Measurements from ENCODE around the gene CYP24A1. TPM values are rescaled to one million over a fixed set of nuclear protein-coding genes. Genes with fewer than 3 reads are reported as not detected.
A peak's percentile ranks its signal among the peaks of the same experiment; 100 is the strongest.

The CYP24A1 gene
- total and polyA plus RNA-seq, 2 of the 8 experiments (the other 6 are each of a cell fraction or from before 2014, with no cell fraction given) = not detected

GRCh38 chr20:54151511-54152226 is 22.1 kb downstream of the CYP24A1 start:
- Histone ChIP-seq H2BK120ac (replicated peaks; ENCODE audit: low read depth, low read length) (no peak overlapping the region), H2AFZ (ENCODE audit: low read length) (no peak overlapping the region), H3K27me3 (replicated peaks in 1 of 4; ENCODE audit: control insufficient read depth in 3 of 4, extremely low read depth in 1 of 4, insufficient read depth in 3 of 4, low read length in 3 of 4) (no peaks in the 10 kb centered on the region), H2BK15ac (ENCODE audit: low read length) (no peak overlapping the region), H3K23me2 (ENCODE audit: low read depth, low read length) (no peaks in the 10 kb centered on the region), H4K91ac (replicated peaks; ENCODE audit: insufficient read length, low read length) (no peak overlapping the region), H3K79me2 (ENCODE audit: control insufficient read depth in 1 of 2, insufficient read depth in 2 of 2, low read length in 2 of 2) (no peaks in the 10 kb centered on the region), H3K14ac (ENCODE audit: insufficient read length) (no peak overlapping the region), H3K4me1 (replicated peaks in 1 of 4; ENCODE audit: control insufficient read depth in 3 of 4, insufficient read depth in 4 of 4, low read length in 3 of 4) (0 out of 7 replicates have a peak, but pooled peaks cover 0 to under 1% (median 0%) of the 10 kb centered on the region in 4 experiments), H3K79me1 (ENCODE audit: low read depth, low read length) (no peaks in the 10 kb centered on the region), H3K27ac (ENCODE audit: low read depth, low read length) (no peak overlapping the region), H4K5ac (ENCODE audit: insufficient read length, low read depth, low read length) (no peak overlapping the region), H4K8ac (ENCODE audit: extremely low read depth, insufficient read depth, low read length) (no peak overlapping the region), H3K18ac (ENCODE audit: extremely low read depth, low read length) (no peak overlapping the region), H2BK5ac (ENCODE audit: low read depth, low read length) (no peak overlapping the region), H3K56ac (replicated peaks; ENCODE audit: insufficient read length, low read depth, low read length) (no peak overlapping the region), H2BK12ac (ENCODE audit: low read depth, low read length) (no peak overlapping the region), H2AK5ac (ENCODE audit: low read depth, low read length) (0 out of 2 replicates have a peak overlapping the region, but pooled peaks have one; percentile 61), H4K20me1 (replicated peaks in 1 of 2; ENCODE audit: control insufficient read depth in 1 of 2, insufficient read depth in 2 of 2, low read length in 2 of 2) (no peaks in the 10 kb centered on the region), H3K9ac (replicated peaks in 1 of 4; ENCODE audit: extremely low read depth in 1 of 4, low read depth in 3 of 4, low read length in 3 of 4) (no peak overlapping the region), H3K36me3 (ENCODE audit: control insufficient read depth in 2 of 4, insufficient read depth in 4 of 4, low read length in 3 of 4) (no peaks in the 10 kb centered on the region), H3K23ac (ENCODE audit: insufficient read length) (no peak overlapping the region), H3K4me3 (ENCODE audit: extremely low read depth in 1 of 4, insufficient read depth in 2 of 4, low read depth in 3 of 4, low read length in 4 of 4) (no peak overlapping the region), H3K4me2 (ENCODE audit: insufficient read depth in 1 of 2, low read depth in 2 of 2, low read length in 2 of 2) (no peak overlapping the region), H3K4ac (replicated peaks; ENCODE audit: insufficient read length, low read depth, low read length) (no peak overlapping the region), H2BK20ac (ENCODE audit: low read length) (no peak overlapping the region), H3K9me3 (ENCODE audit: insufficient read depth in 2 of 2, low read depth in 1 of 2, low read length in 1 of 2) (no peaks in the 10 kb centered on the region)
- DNase-seq (ENCODE audit: low read depth in 1 of 2, low spot score in 2 of 2) (no peak), FAIRE-seq (no peak)
- ChIA-PET CTCF (ENCODE audit: partially characterized antibody) (interaction anchor here (1.3 to 4.2 kb wide), 2 partner anchors 14 to 48 kb away, joined by 4 to 16 read pairs; no protein-coding TSS in a partner anchor), POLR2A (ENCODE audit: partially characterized antibody) (no interaction called here)
- no peak for TF ChIP-seq NRF1 (IDR thresholded peaks at IDR 0.05; ENCODE audit: low read depth, low read length)
- TF ChIP-seq CTBP2 (IDR thresholded peaks at IDR 0.05; ENCODE audit: borderline replicate concordance, insufficient read depth, insufficient read length, low read length) = no peak
- no peak for TF ChIP-seq POLR2AphosphoS5 (IDR thresholded peaks at IDR 0.05; ENCODE audit: low read depth, low read length)
- TF ChIP-seq EP300 (IDR thresholded peaks at IDR 0.05; ENCODE audit: borderline replicate concordance in 1 of 2, low read depth in 2 of 2, low read length in 2 of 2) = no peak
- TF ChIP-seq ATF3 (IDR thresholded peaks at IDR 0.05; ENCODE audit: insufficient read depth, low read depth, low read length) = no peak
- TF ChIP-seq BCL11A (IDR thresholded peaks at IDR 0.05; ENCODE audit: low read depth in 2 of 2, low read length in 2 of 2) = no peak
- WGBS, 2 experiments (ENCODE audit: extremely low coverage in 1 of 2, insufficient coverage in 1 of 2, insufficient read length in 1 of 2, insufficient replicate concordance in 2 of 2, low coverage in 1 of 2, low lambda C conversion rate in 2 of 2, missing lambda C conversion rate in 1 of 2) = 90% methylated on average over 12 of the region's 12 CpGs; no CpG with 5 or more reads in 1 of the 2 experiments
